ENCODE results near the gene NCAPG2.

DNA sequence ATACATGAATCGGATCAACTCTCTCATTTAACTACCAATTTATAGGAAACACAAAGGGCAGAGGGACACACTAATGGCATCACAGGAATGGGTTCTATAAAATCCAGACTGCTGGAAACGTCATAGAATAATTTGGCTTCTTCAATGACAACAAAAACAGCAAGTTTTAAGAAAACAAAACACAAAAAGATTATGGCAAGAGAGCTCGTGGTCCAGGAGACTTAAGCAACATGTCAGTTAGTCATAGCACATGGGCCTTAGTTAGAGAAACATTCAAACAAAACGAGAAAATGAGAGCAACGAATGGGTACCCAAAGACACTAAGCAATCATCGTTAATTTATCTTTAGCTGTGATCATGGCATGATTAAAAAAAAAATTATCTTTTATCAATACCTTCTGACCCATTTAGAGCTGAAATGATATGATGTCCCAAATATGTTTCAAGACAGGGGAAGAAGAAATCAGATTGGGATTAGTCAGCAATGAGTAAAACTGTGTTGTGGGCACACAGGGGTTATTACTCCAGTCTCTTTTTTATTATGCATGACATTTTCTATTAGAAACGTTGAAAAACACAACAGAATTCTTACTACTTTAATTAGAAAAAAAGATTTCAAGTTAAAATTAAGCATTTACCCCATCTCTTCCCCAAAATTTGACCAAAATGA is 28.3 kb downstream of the NCAPG2 start:
- TF ChIP-seq, protein P1, sequence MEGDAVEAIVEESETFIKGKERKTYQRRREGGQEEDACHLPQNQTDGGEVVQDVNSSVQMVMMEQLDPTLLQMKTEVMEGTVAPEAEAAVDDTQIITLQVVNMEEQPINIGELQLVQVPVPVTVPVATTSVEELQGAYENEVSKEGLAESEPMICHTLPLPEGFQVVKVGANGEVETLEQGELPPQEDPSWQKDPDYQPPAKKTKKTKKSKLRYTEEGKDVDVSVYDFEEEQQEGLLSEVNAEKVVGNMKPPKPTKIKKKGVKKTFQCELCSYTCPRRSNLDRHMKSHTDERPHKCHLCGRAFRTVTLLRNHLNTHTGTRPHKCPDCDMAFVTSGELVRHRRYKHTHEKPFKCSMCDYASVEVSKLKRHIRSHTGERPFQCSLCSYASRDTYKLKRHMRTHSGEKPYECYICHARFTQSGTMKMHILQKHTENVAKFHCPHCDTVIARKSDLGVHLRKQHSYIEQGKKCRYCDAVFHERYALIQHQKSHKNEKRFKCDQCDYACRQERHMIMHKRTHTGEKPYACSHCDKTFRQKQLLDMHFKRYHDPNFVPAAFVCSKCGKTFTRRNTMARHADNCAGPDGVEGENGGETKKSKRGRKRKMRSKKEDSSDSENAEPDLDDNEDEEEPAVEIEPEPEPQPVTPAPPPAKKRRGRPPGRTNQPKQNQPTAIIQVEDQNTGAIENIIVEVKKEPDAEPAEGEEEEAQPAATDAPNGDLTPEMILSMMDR (IDR thresholded peaks at IDR 0.05), result no peak
- TF ChIP-seq POLR2A (IDR thresholded peaks at IDR 0.05), result no peak
